Measurements from ENCODE around the gene EFCAB6. TPM values are rescaled to one million over a fixed set of nuclear protein-coding genes. Genes with fewer than 3 reads are reported as not detected.

The EFCAB6 gene
- total RNA-seq, 1 experiment from 2014 or later, result 0.40 TPM

- Mint-ChIP-seq H3K27me3 (ENCODE audit: insufficient read depth, unreplicated experiment) (peaks cover 46% of the 10 kb centered on the region), H3K4me1 (ENCODE audit: insufficient read depth, unreplicated experiment) (no peaks in the 10 kb centered on the region), H3K9me3 (ENCODE audit: unreplicated experiment) (no peaks in the 10 kb centered on the region), H3K27ac (ENCODE audit: low read depth, unreplicated experiment) (no peak overlapping the region), H3K36me3 (ENCODE audit: insufficient read depth, unreplicated experiment) (no peaks in the 10 kb centered on the region), H3K4me3 (ENCODE audit: unreplicated experiment) (no peak overlapping the region)
- intact Hi-C loops (cut with micrococcal nuclease), result no loop called here
- no TSS peak for BruUV-seq (replicated peaks)
- CTCF ChIA-PET, result no interaction called here
- no peak for DNase-seq (ENCODE audit: unreplicated experiment)
- TF ChIP-seq, protein P1, sequence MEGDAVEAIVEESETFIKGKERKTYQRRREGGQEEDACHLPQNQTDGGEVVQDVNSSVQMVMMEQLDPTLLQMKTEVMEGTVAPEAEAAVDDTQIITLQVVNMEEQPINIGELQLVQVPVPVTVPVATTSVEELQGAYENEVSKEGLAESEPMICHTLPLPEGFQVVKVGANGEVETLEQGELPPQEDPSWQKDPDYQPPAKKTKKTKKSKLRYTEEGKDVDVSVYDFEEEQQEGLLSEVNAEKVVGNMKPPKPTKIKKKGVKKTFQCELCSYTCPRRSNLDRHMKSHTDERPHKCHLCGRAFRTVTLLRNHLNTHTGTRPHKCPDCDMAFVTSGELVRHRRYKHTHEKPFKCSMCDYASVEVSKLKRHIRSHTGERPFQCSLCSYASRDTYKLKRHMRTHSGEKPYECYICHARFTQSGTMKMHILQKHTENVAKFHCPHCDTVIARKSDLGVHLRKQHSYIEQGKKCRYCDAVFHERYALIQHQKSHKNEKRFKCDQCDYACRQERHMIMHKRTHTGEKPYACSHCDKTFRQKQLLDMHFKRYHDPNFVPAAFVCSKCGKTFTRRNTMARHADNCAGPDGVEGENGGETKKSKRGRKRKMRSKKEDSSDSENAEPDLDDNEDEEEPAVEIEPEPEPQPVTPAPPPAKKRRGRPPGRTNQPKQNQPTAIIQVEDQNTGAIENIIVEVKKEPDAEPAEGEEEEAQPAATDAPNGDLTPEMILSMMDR (IDR thresholded peaks at IDR 0.05; ENCODE audit: unreplicated experiment), result no peak
- POLR2A ChIA-PET, result interaction anchor here (0.7 kb wide), 1 partner anchor 8 kb away, joined by 3 read pairs; no protein-coding TSS in a partner anchor
These were observed 265.9 kb downstream of the EFCAB6 start for GRCh38 chr22:43546186-43546585.

DNA sequence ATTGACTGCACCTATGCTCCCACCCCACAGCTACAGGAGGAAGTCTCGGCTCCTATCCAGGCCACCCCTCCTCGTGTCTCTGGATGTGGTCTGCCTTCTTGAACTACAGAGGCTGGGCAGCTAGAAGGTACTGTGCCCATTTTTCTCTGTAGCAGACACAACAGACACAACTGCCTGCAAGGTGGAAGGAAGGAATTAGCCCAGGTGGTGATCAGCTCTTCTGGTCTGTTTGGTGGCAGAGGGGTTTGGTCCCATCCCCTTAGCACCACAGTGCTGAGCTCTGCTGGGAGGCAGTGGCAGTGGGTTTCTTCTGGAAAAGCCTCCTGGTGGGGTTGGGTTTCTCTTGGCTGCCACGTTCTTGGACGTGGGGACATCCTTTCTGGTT, 267.8 kb downstream of the EFCAB6 start:
- no TSS peak for BruUV-seq (replicated peaks)
- peaks cover 45% of the 10 kb centered on the region for H3K27me3 Mint-ChIP-seq (ENCODE audit: insufficient read depth, unreplicated experiment)
- no peak for DNase-seq (ENCODE audit: unreplicated experiment)
- H3K27ac Mint-ChIP-seq (ENCODE audit: low read depth, unreplicated experiment), result no peak overlapping the region
- ChIA-PET CTCF (no interaction called here), POLR2A (interaction anchor here (1.1 kb wide), 1 partner anchor 12 kb away, joined by 3 read pairs; no protein-coding TSS in a partner anchor)
- H3K4me1 Mint-ChIP-seq (ENCODE audit: insufficient read depth, unreplicated experiment), result no peaks in the 10 kb centered on the region
- TF ChIP-seq, protein P1 (IDR thresholded peaks at IDR 0.05; ENCODE audit: unreplicated experiment), result no peak
- intact Hi-C loops (cut with micrococcal nuclease), result no loop called here
- no peak overlapping the region for H3K4me3 Mint-ChIP-seq (ENCODE audit: unreplicated experiment)
- no peaks in the 10 kb centered on the region for H3K36me3 Mint-ChIP-seq (ENCODE audit: insufficient read depth, unreplicated experiment)
- H3K9me3 Mint-ChIP-seq (ENCODE audit: unreplicated experiment), result no peaks in the 10 kb centered on the region

GRCh38 chr22:43543522-43544288, 268.4 kb downstream of the EFCAB6 start:
- H3K9me3 Mint-ChIP-seq (ENCODE audit: unreplicated experiment), result no peaks in the 10 kb centered on the region
- H3K36me3 Mint-ChIP-seq (ENCODE audit: insufficient read depth, unreplicated experiment), result no peaks in the 10 kb centered on the region
- H3K27me3 Mint-ChIP-seq (ENCODE audit: insufficient read depth, unreplicated experiment), result peaks cover 50% of the 10 kb centered on the region
- no peak overlapping the region for H3K27ac Mint-ChIP-seq (ENCODE audit: low read depth, unreplicated experiment)
- no peak overlapping the region for H3K4me3 Mint-ChIP-seq (ENCODE audit: unreplicated experiment)
- no peak for DNase-seq (ENCODE audit: unreplicated experiment)
- intact Hi-C loops (cut with micrococcal nuclease), result no loop called here
- CTCF ChIA-PET, result no interaction called here
- H3K4me1 Mint-ChIP-seq (ENCODE audit: insufficient read depth, unreplicated experiment), result no peaks in the 10 kb centered on the region
- POLR2A ChIA-PET, result no interaction called here
- TF ChIP-seq, protein P1 (IDR thresholded peaks at IDR 0.05; ENCODE audit: unreplicated experiment), result no peak
- BruUV-seq (replicated peaks), result no TSS peak

- no peak for DNase-seq (ENCODE audit: unreplicated experiment)
- BruUV-seq (replicated peaks), result no TSS peak
- Mint-ChIP-seq H3K36me3 (ENCODE audit: insufficient read depth, unreplicated experiment) (no peaks in the 10 kb centered on the region), H3K27ac (ENCODE audit: low read depth, unreplicated experiment) (no peak overlapping the region), H3K4me3 (ENCODE audit: unreplicated experiment) (no peak overlapping the region), H3K27me3 (ENCODE audit: insufficient read depth, unreplicated experiment) (peaks cover 58% of the 10 kb centered on the region), H3K9me3 (ENCODE audit: unreplicated experiment) (no peaks in the 10 kb centered on the region), H3K4me1 (ENCODE audit: insufficient read depth, unreplicated experiment) (no peaks in the 10 kb centered on the region)
- intact Hi-C loops (cut with micrococcal nuclease), result no loop called here
- ChIA-PET POLR2A (no interaction called here), CTCF (interaction anchor here (0.6 kb wide), 2 partner anchors 20 to 70 kb away, joined by 3 to 4 read pairs; no protein-coding TSS in a partner anchor)
- TF ChIP-seq, protein P1 (IDR thresholded peaks at IDR 0.05; ENCODE audit: unreplicated experiment), result no peak
These were observed 269.2 kb downstream of the EFCAB6 start for GRCh38 chr22:43542681-43543521.

Measured in MCF 10A (cell line).